T-helper 17 cell (primary cell): ENCODE data around the gene MGLL. TPM values are rescaled to one million over a fixed set of nuclear protein-coding genes. Genes with fewer than 3 reads are reported as not detected.

Experiments
- ATAC-seq: fragments of 150-1000 bp; cut with Tn5 transposase; 2 replicates; pipeline ENCODE4 v1.10.0; 2021; ENCODE audit warnings: mild to moderate bottlenecking, moderate library complexity
- DNase-seq, 3 donors: peaks; one replicate each; pipeline versions ENCODE4 v3.0.0 to v3.0.0-alpha.2; 2020 to 2021
- H3K9me3 ChIP-seq: one replicate; pipeline ENCODE4 v1.7.0; 2013; ENCODE audit warnings: low read length, mild to moderate bottlenecking; ENCODE audit not compliant: control insufficient read depth, poor library complexity, severe bottlenecking
- H3K27ac Mint-ChIP-seq: one replicate; pipeline ENCODE4 v1.8.0; 2022; ENCODE audit warnings: mild to moderate bottlenecking, moderate library complexity, mixed read lengths
- H3K27me3 Mint-ChIP-seq: one replicate; pipeline ENCODE4 v1.8.0; 2022; ENCODE audit warnings: mixed read lengths
- H3K36me3 Mint-ChIP-seq: one replicate; pipeline ENCODE4 v1.8.0; 2022; ENCODE audit warnings: low read depth, mixed read lengths
- H3K4me1 Mint-ChIP-seq: one replicate; pipeline ENCODE4 v1.8.0; 2022; ENCODE audit warnings: mild to moderate bottlenecking, mixed read lengths
- H3K4me3 Mint-ChIP-seq: one replicate; pipeline ENCODE4 v1.8.0; 2022; ENCODE audit warnings: mild to moderate bottlenecking, moderate library complexity, mixed read lengths
- total RNA-seq, 4 donors: library from RNA in 2 of 4; stranded (reverse) in 2 of 4; gene quantifications; one replicate each; pipeline ENCODE4 v1.2.3 and lab custom pipeline; 2022 to 2026

Gene MGLL
- 10 to 100 TPM in 1 of 2 donors, 1 to 10 TPM in 1; 3.3 to 28.7 TPM for total RNA-seq
- total RNA-seq (lab: John Stamatoyannopoulos, UW): 3.9 to 4.7 reads per million in 2 donors

- Mint-ChIP-seq H3K27ac (peak within 1 kb of the TSS; percentile 65), H3K27me3 (peaks cover 52% of the 10 kb centered on the region), H3K4me3 (peak within 1 kb of the TSS; percentile 89), H3K4me1 (peaks cover 15% of the 10 kb centered on the region), H3K36me3 (peaks cover 3% of the 10 kb centered on the region)
- H3K9me3 ChIP-seq: peaks cover 1% of the 10 kb centered on the region
- ATAC-seq: no peak
- DNase-seq: no peak
Observed at GRCh38 chr3:127822041-127822681, at the start of gene MGLL. Gene MGLL (minus strand): TSS chr3:127822515. CDS start chr3:127822318, 197 bp downstream.

GRCh38 chr3:127870156-127870555, 47.8 kb upstream of the MGLL start:
- H3K4me3 Mint-ChIP-seq: no peak overlapping the region
- H3K4me1 Mint-ChIP-seq: no peaks in the 10 kb centered on the region

GRCh38 chr3:127867986-127868385, 45.7 kb upstream of the MGLL start:
- Mint-ChIP-seq H3K4me3 (no peak overlapping the region), H3K36me3 (no peaks in the 10 kb centered on the region), H3K4me1 (no peaks in the 10 kb centered on the region), H3K27me3 (peaks cover 45% of the 10 kb centered on the region), H3K27ac (no peak overlapping the region)
- H3K9me3 ChIP-seq: no peaks in the 10 kb centered on the region
- no peak for DNase-seq
- no peak for ATAC-seq

More at GRCh38 chr3:127870156-127870555, 47.8 kb upstream of the MGLL start:
- H3K9me3 ChIP-seq: no peaks in the 10 kb centered on the region
- no peak for ATAC-seq
- Mint-ChIP-seq H3K27me3 (peaks cover 45% of the 10 kb centered on the region), H3K27ac (no peak overlapping the region), H3K36me3 (no peaks in the 10 kb centered on the region)
- no peak for DNase-seq

GRCh38 chr3:127867412-127867811, 45.1 kb upstream of the MGLL start:
- DNase-seq: no peak
- H3K9me3 ChIP-seq: no peaks in the 10 kb centered on the region
- peaks cover 45% of the 10 kb centered on the region for H3K27me3 Mint-ChIP-seq
- H3K4me3 Mint-ChIP-seq: no peak overlapping the region
- ATAC-seq: no peak
- no peak overlapping the region for H3K27ac Mint-ChIP-seq
- H3K4me1 Mint-ChIP-seq: no peaks in the 10 kb centered on the region
- no peaks in the 10 kb centered on the region for H3K36me3 Mint-ChIP-seq

- no peaks in the 10 kb centered on the region for H3K4me1 Mint-ChIP-seq
- no peak overlapping the region for H3K4me3 Mint-ChIP-seq
- peaks cover 39% of the 10 kb centered on the region for H3K27me3 Mint-ChIP-seq
- ATAC-seq (no peak), DNase-seq (no peak)
- no peaks in the 10 kb centered on the region for H3K9me3 ChIP-seq
- no peaks in the 10 kb centered on the region for H3K36me3 Mint-ChIP-seq
- H3K27ac Mint-ChIP-seq: no peak overlapping the region
Observed at GRCh38 chr3:127865941-127866340, 43.6 kb upstream of the MGLL start.

GRCh38 chr3:127860211-127860696, 37.9 kb upstream of the MGLL start:
- no peak overlapping the region for H3K4me3 Mint-ChIP-seq
- DNase-seq (no peak), ATAC-seq (no peak)
- no peaks in the 10 kb centered on the region for H3K36me3 Mint-ChIP-seq
- H3K4me1 Mint-ChIP-seq: peaks cover 4% of the 10 kb centered on the region
- no peak overlapping the region for H3K27ac Mint-ChIP-seq
- H3K9me3 ChIP-seq: no peaks in the 10 kb centered on the region
- H3K27me3 Mint-ChIP-seq: peaks cover 5% of the 10 kb centered on the region

- no peaks in the 10 kb centered on the region for H3K9me3 ChIP-seq
- H3K4me1 Mint-ChIP-seq: peaks cover 4% of the 10 kb centered on the region
- H3K4me3 Mint-ChIP-seq: no peak overlapping the region
- ATAC-seq (no peak), DNase-seq (no peak)
- no peak overlapping the region for H3K27ac Mint-ChIP-seq
- peaks cover 5% of the 10 kb centered on the region for H3K27me3 Mint-ChIP-seq
- no peaks in the 10 kb centered on the region for H3K36me3 Mint-ChIP-seq
Observed at GRCh38 chr3:127859730-127860129, 37.4 kb upstream of the MGLL start.

- Mint-ChIP-seq H3K27ac (no peak overlapping the region), H3K4me3 (no peak overlapping the region), H3K4me1 (peaks cover 4% of the 10 kb centered on the region), H3K36me3 (no peaks in the 10 kb centered on the region), H3K27me3 (peaks cover 6% of the 10 kb centered on the region)
- ATAC-seq (no peak), DNase-seq (no peak)
- H3K9me3 ChIP-seq: no peaks in the 10 kb centered on the region
Observed at GRCh38 chr3:127858937-127859336, 36.6 kb upstream of the MGLL start.

GRCh38 chr3:127858521-127858920, 36.2 kb upstream of the MGLL start:
- H3K27ac Mint-ChIP-seq: no peak overlapping the region
- H3K27me3 Mint-ChIP-seq: peaks cover 10% of the 10 kb centered on the region
- no peaks in the 10 kb centered on the region for H3K36me3 Mint-ChIP-seq
- H3K9me3 ChIP-seq: no peaks in the 10 kb centered on the region
- peaks cover 4% of the 10 kb centered on the region for H3K4me1 Mint-ChIP-seq
- no peak overlapping the region for H3K4me3 Mint-ChIP-seq
- ATAC-seq: no peak
- DNase-seq: no peak

- ATAC-seq: no peak
- no peak for DNase-seq
- no peaks in the 10 kb centered on the region for H3K9me3 ChIP-seq
- Mint-ChIP-seq H3K36me3 (no peaks in the 10 kb centered on the region), H3K4me1 (peaks cover 4% of the 10 kb centered on the region), H3K27me3 (peaks cover 11% of the 10 kb centered on the region), H3K27ac (no peak overlapping the region), H3K4me3 (no peak overlapping the region)
Observed at GRCh38 chr3:127857333-127857732, 35.0 kb upstream of the MGLL start.

- peaks cover 13% of the 10 kb centered on the region for H3K27me3 Mint-ChIP-seq
- ATAC-seq: no peak
- H3K4me3 Mint-ChIP-seq: no peak overlapping the region
- peak overlapping the region; percentile 76 for H3K27ac Mint-ChIP-seq
- H3K4me1 Mint-ChIP-seq: peaks cover 4% of the 10 kb centered on the region
- no peaks in the 10 kb centered on the region for H3K9me3 ChIP-seq
- DNase-seq: no peak
- H3K36me3 Mint-ChIP-seq: no peaks in the 10 kb centered on the region
Observed at GRCh38 chr3:127856801-127857200, 34.5 kb upstream of the MGLL start.

- peaks cover 13% of the 10 kb centered on the region for H3K27me3 Mint-ChIP-seq
- DNase-seq: no peak
Observed at GRCh38 chr3:127855246-127855645, 32.9 kb upstream of the MGLL start.

GRCh38 chr3:127853681-127854080, 31.4 kb upstream of the MGLL start:
- peaks cover 5% of the 10 kb centered on the region for H3K4me1 Mint-ChIP-seq
- peaks cover 1% of the 10 kb centered on the region for H3K36me3 Mint-ChIP-seq
- H3K4me3 Mint-ChIP-seq: no peak overlapping the region
- no peak overlapping the region for H3K27ac Mint-ChIP-seq
- ATAC-seq (no peak), DNase-seq (no peak)
- H3K9me3 ChIP-seq: no peaks in the 10 kb centered on the region
- H3K27me3 Mint-ChIP-seq: peaks cover 15% of the 10 kb centered on the region

More at GRCh38 chr3:127855246-127855645, 32.9 kb upstream of the MGLL start:
- no peak for ATAC-seq
- peaks cover 4% of the 10 kb centered on the region for H3K4me1 Mint-ChIP-seq
- H3K9me3 ChIP-seq: no peaks in the 10 kb centered on the region
- H3K27ac Mint-ChIP-seq: no peak overlapping the region
- no peaks in the 10 kb centered on the region for H3K36me3 Mint-ChIP-seq
- H3K4me3 Mint-ChIP-seq: no peak overlapping the region

- DNase-seq (no peak), ATAC-seq (no peak)
- Mint-ChIP-seq H3K36me3 (peaks cover 6% of the 10 kb centered on the region), H3K27ac (no peak overlapping the region), H3K4me3 (no peak overlapping the region), H3K27me3 (peaks cover 26% of the 10 kb centered on the region), H3K4me1 (peaks cover 7% of the 10 kb centered on the region)
- H3K9me3 ChIP-seq: no peaks in the 10 kb centered on the region
Observed at GRCh38 chr3:127851899-127852298, 29.6 kb upstream of the MGLL start.
